ENCODE results near the gene MOCS1.
A peak's percentile ranks its signal among the peaks of the same experiment; 100 is the strongest.

MOCS1 gene

GRCh38 chr6:39923394-39923793 lies 10.9 kb downstream of the MOCS1 start:
- Histone ChIP-seq H3K4me1 (ENCODE audit: control insufficient read depth, insufficient read depth, low read depth, low read length) (peaks cover 17% of the 10 kb centered on the region), H3K4me2 (ENCODE audit: low read length, poor library complexity, severe bottlenecking) (no peak overlapping the region), H4K91ac (ENCODE audit: low read length) (no peak overlapping the region), H2BK12ac (ENCODE audit: low read length in 2 of 2) (no peak overlapping the region), H3K36me3 (ENCODE audit: control insufficient read depth in 1 of 2, insufficient read depth in 2 of 2, low read depth in 1 of 2, low read length in 2 of 2) (peaks cover 32 to 43% of the 10 kb centered on the region in 2 experiments), H3K4me3 (ENCODE audit: insufficient read depth in 1 of 2, low read depth in 1 of 2, low read length in 2 of 2) (no peak overlapping the region), H3K27me3 (ENCODE audit: control insufficient read depth in 1 of 2, insufficient read depth in 1 of 2, low read length in 2 of 2) (no peaks in the 10 kb centered on the region), H3K4ac (ENCODE audit: low read depth in 1 of 2, low read length in 2 of 2) (no peak overlapping the region), H2BK120ac (ENCODE audit: low read depth, low read length) (no peak overlapping the region), H3K27ac (ENCODE audit: low read length, poor library complexity, severe bottlenecking) (no peak overlapping the region), H2AK5ac (ENCODE audit: low read length, severe bottlenecking) (no peak overlapping the region), H3K9ac (ENCODE audit: low read length) (no peak overlapping the region), H2BK15ac (ENCODE audit: low read depth, poor library complexity, severe bottlenecking) (no peak overlapping the region), H3K14ac (ENCODE audit: low read length in 2 of 2) (peak overlapping the region in 1 of 2 experiments; percentile 74), H3K9me3 (ENCODE audit: control insufficient read depth, low read length) (no peaks in the 10 kb centered on the region), H2AFZ (ENCODE audit: low read depth, low read length) (no peak overlapping the region), H3K79me1 (replicated peaks; ENCODE audit: low read length, poor library complexity, severe bottlenecking) (peaks cover 10% of the 10 kb centered on the region), H2BK5ac (ENCODE audit: low read depth, low read length, poor library complexity, severe bottlenecking) (no peak overlapping the region), H3K18ac (ENCODE audit: low read depth in 1 of 2, low read length in 2 of 2) (no peak overlapping the region), H3K23ac (ENCODE audit: low read length in 2 of 2) (no peak overlapping the region), H4K8ac (ENCODE audit: low read length) (no peak overlapping the region)
- no peak for DNase-seq
- 100% methylated on average over 5 of the region's 5 CpGs for WGBS

GRCh38 chr6:39922821-39923220 lies 11.4 kb downstream of the MOCS1 start:
- Histone ChIP-seq H3K9me3 (ENCODE audit: control insufficient read depth, low read length) (no peaks in the 10 kb centered on the region), H2BK120ac (ENCODE audit: low read depth, low read length) (no peak overlapping the region), H3K36me3 (ENCODE audit: control insufficient read depth in 1 of 2, insufficient read depth in 2 of 2, low read depth in 1 of 2, low read length in 2 of 2) (peaks cover 32 to 43% of the 10 kb centered on the region in 2 experiments), H3K4ac (ENCODE audit: low read depth in 1 of 2, low read length in 2 of 2) (no peak overlapping the region), H3K9ac (ENCODE audit: low read length) (no peak overlapping the region), H2AK5ac (ENCODE audit: low read length, severe bottlenecking) (no peak overlapping the region), H3K4me1 (ENCODE audit: control insufficient read depth, insufficient read depth, low read depth, low read length) (peaks cover 17% of the 10 kb centered on the region), H3K14ac (ENCODE audit: low read length in 2 of 2) (no peak overlapping the region), H3K27ac (ENCODE audit: low read length, poor library complexity, severe bottlenecking) (no peak overlapping the region), H2AFZ (ENCODE audit: low read depth, low read length) (no peak overlapping the region), H2BK12ac (ENCODE audit: low read length in 2 of 2) (no peak overlapping the region), H3K23ac (ENCODE audit: low read length in 2 of 2) (no peak overlapping the region), H4K91ac (ENCODE audit: low read length) (no peak overlapping the region), H4K8ac (ENCODE audit: low read length) (no peak overlapping the region), H3K18ac (ENCODE audit: low read depth in 1 of 2, low read length in 2 of 2) (no peak overlapping the region), H2BK5ac (ENCODE audit: low read depth, low read length, poor library complexity, severe bottlenecking) (no peak overlapping the region), H3K4me3 (ENCODE audit: insufficient read depth in 1 of 2, low read depth in 1 of 2, low read length in 2 of 2) (no peak overlapping the region), H3K79me1 (replicated peaks; ENCODE audit: low read length, poor library complexity, severe bottlenecking) (peaks cover 10% of the 10 kb centered on the region), H3K4me2 (ENCODE audit: low read length, poor library complexity, severe bottlenecking) (no peak overlapping the region), H3K27me3 (ENCODE audit: control insufficient read depth in 1 of 2, insufficient read depth in 1 of 2, low read length in 2 of 2) (no peaks in the 10 kb centered on the region), H2BK15ac (ENCODE audit: low read depth, poor library complexity, severe bottlenecking) (no peak overlapping the region)
- WGBS, result over 99% methylated on average over 5 of the region's 5 CpGs
- no peak for DNase-seq

GRCh38 chr6:39920157-39920556 lies 14.1 kb downstream of the MOCS1 start:
- Histone ChIP-seq H3K79me1 (replicated peaks; ENCODE audit: low read length, poor library complexity, severe bottlenecking) (peaks cover 11% of the 10 kb centered on the region), H2AK5ac (ENCODE audit: low read length, severe bottlenecking) (no peak overlapping the region), H3K4me3 (ENCODE audit: insufficient read depth in 1 of 2, low read depth in 1 of 2, low read length in 2 of 2) (no peak overlapping the region), H3K4me2 (ENCODE audit: low read length, poor library complexity, severe bottlenecking) (no peak overlapping the region), H2BK120ac (ENCODE audit: low read depth, low read length) (no peak overlapping the region), H2BK15ac (ENCODE audit: low read depth, poor library complexity, severe bottlenecking) (no peak overlapping the region), H3K23ac (ENCODE audit: low read length in 2 of 2) (no peak overlapping the region), H2BK12ac (ENCODE audit: low read length in 2 of 2) (no peak overlapping the region), H3K18ac (ENCODE audit: low read depth in 1 of 2, low read length in 2 of 2) (no peak overlapping the region), H2AFZ (ENCODE audit: low read depth, low read length) (no peak overlapping the region), H4K8ac (ENCODE audit: low read length) (no peak overlapping the region), H3K4ac (ENCODE audit: low read depth in 1 of 2, low read length in 2 of 2) (no peak overlapping the region), H2BK5ac (ENCODE audit: low read depth, low read length, poor library complexity, severe bottlenecking) (no peak overlapping the region), H3K27me3 (ENCODE audit: control insufficient read depth in 1 of 2, insufficient read depth in 1 of 2, low read length in 2 of 2) (no peaks in the 10 kb centered on the region), H3K9ac (ENCODE audit: low read length) (no peak overlapping the region), H3K9me3 (ENCODE audit: control insufficient read depth, low read length) (no peaks in the 10 kb centered on the region), H4K91ac (ENCODE audit: low read length) (no peak overlapping the region), H3K14ac (ENCODE audit: low read length in 2 of 2) (no peak overlapping the region), H3K36me3 (ENCODE audit: control insufficient read depth in 1 of 2, insufficient read depth in 2 of 2, low read depth in 1 of 2, low read length in 2 of 2) (peaks cover 33 to 38% of the 10 kb centered on the region in 2 experiments), H3K4me1 (ENCODE audit: control insufficient read depth, insufficient read depth, low read depth, low read length) (peaks cover 8% of the 10 kb centered on the region), H3K27ac (ENCODE audit: low read length, poor library complexity, severe bottlenecking) (no peak overlapping the region)
- DNase-seq, result no peak
- WGBS, result 100% methylated on average over 1 of the region's 3 CpGs

- no peak overlapping the region for H3K27ac ChIP-seq (ENCODE audit: low read length, poor library complexity, severe bottlenecking)
- no peak overlapping the region for H3K23ac ChIP-seq (ENCODE audit: low read length in 2 of 2)
- H3K36me3 ChIP-seq (ENCODE audit: control insufficient read depth in 1 of 2, insufficient read depth in 2 of 2, low read depth in 1 of 2, low read length in 2 of 2), result peaks cover 28 to 39% of the 10 kb centered on the region in 2 experiments
- H2BK12ac ChIP-seq (ENCODE audit: low read length in 2 of 2), result no peak overlapping the region
- H2AK5ac ChIP-seq (ENCODE audit: low read length, severe bottlenecking), result no peak overlapping the region
- no peak overlapping the region for H3K4me2 ChIP-seq (ENCODE audit: low read length, poor library complexity, severe bottlenecking)
- no peak overlapping the region for H3K14ac ChIP-seq (ENCODE audit: low read length in 2 of 2)
- H3K9me3 ChIP-seq (ENCODE audit: control insufficient read depth, low read length), result no peaks in the 10 kb centered on the region
- no peak overlapping the region for H2BK15ac ChIP-seq (ENCODE audit: low read depth, poor library complexity, severe bottlenecking)
- H3K4ac ChIP-seq (ENCODE audit: low read depth in 1 of 2, low read length in 2 of 2), result no peak overlapping the region
- no peaks in the 10 kb centered on the region for H3K27me3 ChIP-seq (ENCODE audit: control insufficient read depth in 1 of 2, insufficient read depth in 1 of 2, low read length in 2 of 2)
- peaks cover 11% of the 10 kb centered on the region for H3K79me1 ChIP-seq (replicated peaks; ENCODE audit: low read length, poor library complexity, severe bottlenecking)
- no peak overlapping the region for H2BK120ac ChIP-seq (ENCODE audit: low read depth, low read length)
- 97% methylated on average over 4 of the region's 5 CpGs for WGBS
- H2BK5ac ChIP-seq (ENCODE audit: low read depth, low read length, poor library complexity, severe bottlenecking), result no peak overlapping the region
- H4K91ac ChIP-seq (ENCODE audit: low read length), result no peak overlapping the region
- H2AFZ ChIP-seq (ENCODE audit: low read depth, low read length), result no peak overlapping the region
- no peak overlapping the region for H3K9ac ChIP-seq (ENCODE audit: low read length)
- H3K4me3 ChIP-seq (ENCODE audit: insufficient read depth in 1 of 2, low read depth in 1 of 2, low read length in 2 of 2), result no peak overlapping the region
- no peak overlapping the region for H4K8ac ChIP-seq (ENCODE audit: low read length)
- peaks cover 10% of the 10 kb centered on the region for H3K4me1 ChIP-seq (ENCODE audit: control insufficient read depth, insufficient read depth, low read depth, low read length)
- no peak for DNase-seq
- no peak overlapping the region for H3K18ac ChIP-seq (ENCODE audit: low read depth in 1 of 2, low read length in 2 of 2)
Observed at GRCh38 chr6:39918831-39919230, 15.4 kb downstream of the MOCS1 start.
